ENCODE data around the gene PXMP2.

Gene PXMP2

DNA sequence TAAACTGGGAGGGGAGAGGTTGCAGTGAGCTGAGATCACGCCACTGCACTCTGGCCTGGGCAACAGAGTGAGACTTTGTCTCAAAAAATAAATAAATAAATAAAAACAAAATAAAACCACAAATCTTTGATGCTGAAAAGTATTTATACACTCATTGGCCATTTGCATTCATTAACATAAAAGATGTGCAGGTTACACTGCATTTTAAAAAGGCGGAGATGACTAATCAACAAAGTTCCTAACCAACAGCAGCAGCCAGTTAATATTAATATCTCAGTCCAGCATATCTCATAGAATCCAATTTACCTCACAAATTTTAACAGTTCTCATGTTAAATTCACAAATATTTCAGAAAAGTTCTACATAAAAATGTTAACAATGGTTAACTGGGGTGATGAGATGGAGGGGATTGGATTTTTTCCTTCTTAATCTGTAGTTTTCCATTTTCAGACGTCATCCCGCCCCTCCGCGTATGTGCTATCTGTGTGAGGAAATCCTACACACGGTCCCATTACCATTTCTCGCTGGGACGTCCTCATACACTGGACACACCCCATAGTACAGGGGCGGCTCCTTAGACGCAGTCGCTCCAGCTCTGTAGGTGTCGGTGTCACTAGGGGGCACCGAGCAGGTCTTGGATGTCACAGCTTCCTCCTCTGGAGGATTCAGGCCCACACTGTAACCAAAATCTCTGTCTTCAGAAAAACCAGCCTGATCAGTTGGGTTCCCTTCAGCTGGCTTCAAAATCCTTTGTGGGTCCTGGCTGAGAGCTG lies 67.0 kb downstream of the PXMP2 start:
- no peak for DNase-seq (ENCODE audit: low spot score)
